D721Med (cell line): Measurements from ENCODE around the gene KLHL5.
"Not testable (repeated sequence)": the region's sequence is repeated elsewhere in the genome, so short reads cannot be mapped to it uniquely, and the experiment has no call there.

Source experiments
- DNase-seq: peaks from one replicate; pipeline ENCODE4 v3.0.0; 2011; ENCODE audit warnings: low spot score; ENCODE audit not compliant: insufficient read length
- FAIRE-seq: peaks from 2 replicates; lab custom pipeline; 2011; peaks lifted over from hg19 to GRCh38; lab: Jason Lieb, UNC
- TF ChIP-seq, protein P1 (sequence below): IDR thresholded peaks from 2 replicates; pipeline ENCODE4 v1.5.1; 2012; ENCODE audit warnings: mild to moderate bottlenecking, control low read depth; ENCODE audit not compliant: insufficient read depth; ENCODE audit errors: missing control alignments

KLHL5 gene

GRCh38 chr4:39024311-39024865 lies 37.6 kb upstream of the KLHL5 start:
- DNase-seq, result no peak
- no peak for FAIRE-seq
- TF ChIP-seq, protein P1, sequence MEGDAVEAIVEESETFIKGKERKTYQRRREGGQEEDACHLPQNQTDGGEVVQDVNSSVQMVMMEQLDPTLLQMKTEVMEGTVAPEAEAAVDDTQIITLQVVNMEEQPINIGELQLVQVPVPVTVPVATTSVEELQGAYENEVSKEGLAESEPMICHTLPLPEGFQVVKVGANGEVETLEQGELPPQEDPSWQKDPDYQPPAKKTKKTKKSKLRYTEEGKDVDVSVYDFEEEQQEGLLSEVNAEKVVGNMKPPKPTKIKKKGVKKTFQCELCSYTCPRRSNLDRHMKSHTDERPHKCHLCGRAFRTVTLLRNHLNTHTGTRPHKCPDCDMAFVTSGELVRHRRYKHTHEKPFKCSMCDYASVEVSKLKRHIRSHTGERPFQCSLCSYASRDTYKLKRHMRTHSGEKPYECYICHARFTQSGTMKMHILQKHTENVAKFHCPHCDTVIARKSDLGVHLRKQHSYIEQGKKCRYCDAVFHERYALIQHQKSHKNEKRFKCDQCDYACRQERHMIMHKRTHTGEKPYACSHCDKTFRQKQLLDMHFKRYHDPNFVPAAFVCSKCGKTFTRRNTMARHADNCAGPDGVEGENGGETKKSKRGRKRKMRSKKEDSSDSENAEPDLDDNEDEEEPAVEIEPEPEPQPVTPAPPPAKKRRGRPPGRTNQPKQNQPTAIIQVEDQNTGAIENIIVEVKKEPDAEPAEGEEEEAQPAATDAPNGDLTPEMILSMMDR, result no peak

GRCh38 chr4:39025552-39026085 lies 36.4 kb upstream of the KLHL5 start:
- no peak for DNase-seq
- FAIRE-seq, result no peak

DNA sequence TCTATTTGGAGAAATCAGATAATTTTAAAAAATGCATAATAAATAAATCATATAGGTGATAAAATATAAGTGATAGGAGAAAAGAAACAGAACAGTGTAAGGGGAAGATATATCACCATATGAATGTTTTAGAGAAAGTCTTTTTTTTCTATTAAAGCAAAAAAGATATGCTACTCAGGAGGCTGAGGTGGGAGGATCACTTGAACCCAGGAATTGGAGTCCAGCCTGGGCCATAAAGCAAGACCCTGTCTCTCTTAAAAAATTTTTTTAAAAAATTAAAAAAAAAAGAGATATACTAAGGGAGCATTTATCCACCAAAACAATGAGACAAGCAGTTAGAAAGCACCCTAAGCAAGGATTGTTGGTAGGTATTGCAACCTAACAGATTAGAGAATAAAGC lies 35.9 kb upstream of the KLHL5 start:
- no peak for FAIRE-seq
- DNase-seq, result no peak
- TF ChIP-seq, protein P1, result no peak

More at GRCh38 chr4:39025552-39026085, 36.4 kb upstream of the KLHL5 start:
- TF ChIP-seq, protein P1, result no peak

GRCh38 chr4:39029752-39030694 lies 32.0 kb upstream of the KLHL5 start:
- TF ChIP-seq, protein P1, result no peak
- DNase-seq (no peak), FAIRE-seq (no peak)

GRCh38 chr4:39030725-39031124 lies 31.3 kb upstream of the KLHL5 start:
- no peak for DNase-seq
- TF ChIP-seq, protein P1, result no peak
- FAIRE-seq, result no peak

DNA sequence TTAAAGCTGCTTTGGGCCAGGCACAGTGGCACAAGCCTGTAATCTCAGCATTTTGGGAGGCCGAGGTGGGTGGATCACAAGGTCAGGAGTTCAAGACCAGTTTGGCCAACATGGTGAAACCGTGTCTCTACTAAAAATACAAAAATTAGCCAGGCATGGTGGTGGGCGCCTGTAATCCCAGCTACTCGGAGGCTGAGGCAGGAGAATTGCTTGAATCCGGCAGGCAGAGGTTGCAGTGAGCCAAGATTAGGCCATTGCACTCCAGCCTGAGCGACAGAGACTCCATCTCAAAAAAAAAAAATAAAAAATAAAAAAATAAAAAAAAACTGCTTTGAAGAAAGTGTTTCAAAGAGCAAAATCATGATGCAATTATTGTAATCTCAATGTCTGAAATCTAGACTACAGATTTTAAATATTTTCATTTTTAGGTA lies 30.4 kb upstream of the KLHL5 start:
- FAIRE-seq, DNase-seq: not testable (repeated sequence)

- TF ChIP-seq, protein P1, result no peak
- DNase-seq, result no peak
Observed at GRCh38 chr4:39032218-39033085, 29.6 kb upstream of the KLHL5 start, which contains the start of gene TMEM156. TMEM156 (minus strand) TSS chr4:39032409; CDS start chr4:39032313, 96 bp downstream.

More at GRCh38 chr4:39032218-39033085, 29.6 kb upstream of the KLHL5 start, which contains the start of gene TMEM156:
- no peak for FAIRE-seq
